ENCODE results near the gene TOR2A. TPM values are rescaled to one million over a fixed set of nuclear protein-coding genes. Genes with fewer than 3 reads are reported as not detected.
A peak's percentile ranks its signal among the peaks of the same experiment; 100 is the strongest.

The TOR2A gene
- total and polyA plus RNA-seq, 9 of the 15 experiments (the other 6 are each of a cell fraction or from before 2014, with no cell fraction given) = 0.80 to 25.9 (median 11.1) TPM

GRCh38 chr9:127769101-127769500 lies 34.0 kb upstream of the TOR2A start (continued):
- no peak for TF ChIP-seq CHD7 (IDR thresholded peaks at IDR 0.05; ENCODE audit: low read depth, low read length)
- TF ChIP-seq ZNF445 (CRISPR knock-in tag; IDR thresholded peaks at IDR 0.05; ENCODE audit: low read depth) = no peak
- no peak for TF ChIP-seq ETV1 (tag; conservative IDR thresholded peaks at IDR 0.05; ENCODE audit: low read depth)
- TF ChIP-seq SP2 (IDR thresholded peaks at IDR 0.05; ENCODE audit: extremely low read depth, low read depth, low read length, poor library complexity, severe bottlenecking) = no peak
- TF ChIP-seq ZNF764 (CRISPR knock-in tag; IDR thresholded peaks at IDR 0.05; ENCODE audit: low read depth) = no peak
- TF ChIP-seq ZNF609 (CRISPR knock-in tag; IDR thresholded peaks at IDR 0.05; ENCODE audit: borderline replicate concordance) = no peak
- TF ChIP-seq HDAC1 (IDR thresholded peaks at IDR 0.05) = 0 out of 4 replicates have a peak, but pooled peaks of 1 of the 2 experiments have one; percentile 25
- TF ChIP-seq TEAD1 (CRISPR knock-in tag; IDR thresholded peaks at IDR 0.05) = no peak
- TF ChIP-seq NCOA4 (IDR thresholded peaks at IDR 0.05; ENCODE audit: partially characterized antibody) = no peak
- peak; percentile 29 for TF ChIP-seq CHD4 (IDR thresholded peaks at IDR 0.05; ENCODE audit: insufficient read depth, insufficient replicate concordance, low read depth, low read length, poor library complexity, severe bottlenecking)
- TF ChIP-seq E2F3 (CRISPR knock-in tag; IDR thresholded peaks at IDR 0.05) = no peak
- TF ChIP-seq ZNF316 (IDR thresholded peaks at IDR 0.05) = 0 out of 2 replicates have a peak, but pooled peaks have one; percentile 36
